HG03025 (cell line): ENCODE results near the gene XPO6.
"Not testable (repeated sequence)": the region's sequence is repeated elsewhere in the genome, so short reads cannot be mapped to it uniquely, and the experiment has no call there.

ENCODE experiments used
- ATAC-seq: cut with Tn5 transposase; IDR thresholded peaks from one replicate; pipeline ENCODE4 v1.9.1; 2021; ENCODE audit warnings: mild to moderate bottlenecking, moderate library complexity; ENCODE audit not compliant: unreplicated experiment, low FRiP score

The XPO6 gene

DNA sequence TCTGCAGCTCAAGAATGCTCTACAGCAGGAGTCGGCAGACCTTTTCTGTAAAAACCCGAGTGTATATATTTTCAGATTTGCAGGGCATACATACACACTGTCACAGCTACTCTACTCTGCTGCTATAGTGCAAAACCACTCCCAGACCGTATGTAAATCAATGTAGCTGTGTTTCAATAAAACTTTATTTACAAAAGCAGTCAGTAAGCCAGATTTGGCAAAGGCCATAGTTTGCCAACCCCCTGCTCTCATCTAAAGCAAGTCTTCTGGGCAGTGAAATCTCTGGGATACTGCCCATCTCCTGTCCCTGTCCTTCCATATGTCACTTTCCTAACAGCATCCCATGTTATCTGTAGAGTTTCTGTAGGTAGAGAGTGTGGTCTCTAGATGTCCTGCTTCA, 91.0 kb downstream of the XPO6 start:
- no peak for ATAC-seq

- ATAC-seq, result no peak
Observed at GRCh38 chr16:28118637-28119036, 93.1 kb downstream of the XPO6 start.

DNA sequence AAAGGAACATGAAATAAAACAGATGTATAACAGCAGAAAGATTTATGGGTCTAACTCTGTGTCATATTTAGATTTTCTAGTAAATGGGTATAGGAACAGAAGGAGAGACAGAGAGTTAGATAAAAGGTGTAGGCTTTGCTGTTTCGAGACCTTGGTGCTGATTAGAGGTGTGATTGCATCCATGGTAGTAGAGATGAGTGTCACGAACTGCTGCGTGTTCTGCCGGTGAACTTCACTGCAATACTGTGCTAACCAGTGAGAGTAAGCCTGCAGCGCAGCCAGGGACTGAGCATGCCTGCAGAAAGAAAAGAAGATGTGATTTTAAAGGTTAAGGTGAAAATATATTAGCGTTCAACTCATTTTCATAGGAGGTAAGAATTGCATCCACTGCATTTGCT, 94.6 kb downstream of the XPO6 start:
- no peak for ATAC-seq

- not testable (repeated sequence) for ATAC-seq
Observed at GRCh38 chr16:28115866-28116265, 95.9 kb downstream of the XPO6 start.

- ATAC-seq, result no peak
Observed at GRCh38 chr16:28112908-28113307, 98.9 kb downstream of the XPO6 start.

DNA sequence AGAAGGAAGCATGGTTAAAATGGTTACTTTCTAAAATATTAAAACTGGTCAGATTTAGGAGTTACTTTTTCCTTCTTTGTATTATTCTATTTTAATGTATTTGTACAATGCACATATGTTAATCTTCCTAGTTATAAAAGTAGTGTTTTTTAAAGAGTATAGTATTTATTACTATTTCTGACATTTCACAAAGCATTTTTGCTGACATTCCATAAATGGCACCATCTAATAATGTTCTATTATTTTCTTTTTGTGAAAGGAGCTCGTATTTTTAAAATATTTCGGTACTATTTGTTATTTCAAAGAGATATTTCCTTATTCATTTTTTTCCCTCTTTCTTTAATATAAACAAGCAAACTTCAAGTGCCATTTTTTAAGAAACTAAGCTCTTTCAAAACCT, 100.8 kb downstream of the XPO6 start:
- ATAC-seq, result no peak

DNA sequence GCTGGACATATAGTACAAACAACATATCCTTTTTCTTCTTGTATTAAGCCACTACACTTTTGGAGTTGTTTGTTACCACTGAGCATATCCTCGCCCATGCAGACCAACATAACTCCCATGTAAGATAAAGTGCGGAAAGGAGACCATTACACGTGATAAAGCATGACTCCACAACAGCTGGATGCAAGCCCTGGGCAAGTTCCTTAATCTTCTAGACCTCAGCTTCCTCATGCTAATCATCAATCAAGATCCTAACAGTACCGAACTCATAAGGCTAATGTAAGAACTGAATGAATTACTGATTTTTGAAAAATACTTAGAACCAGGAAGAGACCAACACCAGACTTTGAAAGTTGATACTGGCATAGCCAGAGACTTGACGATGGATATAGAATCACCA, 101.3 kb downstream of the XPO6 start:
- ATAC-seq, result no peak

DNA sequence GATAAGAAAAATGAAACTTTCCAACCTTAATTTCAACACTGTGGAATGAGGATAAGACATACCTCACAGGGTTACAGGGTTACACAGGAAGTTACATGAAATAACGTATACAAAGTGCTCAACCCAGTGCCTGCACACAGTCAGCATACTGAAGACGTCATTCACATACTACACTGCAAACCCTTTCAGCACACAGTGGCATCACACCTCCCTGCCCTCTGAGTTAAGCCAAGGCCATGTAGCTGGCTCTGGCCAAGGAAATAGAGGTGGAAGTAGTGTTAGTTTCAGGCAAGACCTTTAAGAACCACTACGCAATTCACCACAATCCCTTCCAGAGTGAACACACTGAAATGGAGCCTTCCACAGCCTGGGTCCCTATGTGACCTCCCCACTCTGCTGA, 101.7 kb downstream of the XPO6 start:
- ATAC-seq, result no peak

GRCh38 chr16:28108590-28109247, 103.0 kb downstream of the XPO6 start:
- no peak for ATAC-seq

DNA sequence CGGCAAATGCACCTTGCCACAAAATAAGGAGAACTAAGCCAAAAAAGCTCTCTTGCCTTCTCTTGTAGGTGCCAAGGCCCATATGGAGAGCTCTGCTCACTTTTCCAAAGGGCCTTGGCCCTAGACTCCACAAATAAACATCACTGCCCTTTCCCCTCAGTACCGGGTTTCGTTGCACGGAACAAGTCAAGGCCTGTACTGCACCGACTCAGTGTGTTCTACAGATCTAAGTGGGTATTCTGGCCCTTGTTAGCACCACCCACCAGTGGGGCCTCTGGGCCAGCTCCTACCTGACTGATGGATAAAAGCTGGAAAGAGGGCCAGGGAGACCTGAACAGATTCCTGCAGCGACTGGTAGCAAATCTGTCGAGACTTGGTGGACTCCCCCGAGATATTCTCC, 104.5 kb downstream of the XPO6 start:
- no peak for ATAC-seq

DNA sequence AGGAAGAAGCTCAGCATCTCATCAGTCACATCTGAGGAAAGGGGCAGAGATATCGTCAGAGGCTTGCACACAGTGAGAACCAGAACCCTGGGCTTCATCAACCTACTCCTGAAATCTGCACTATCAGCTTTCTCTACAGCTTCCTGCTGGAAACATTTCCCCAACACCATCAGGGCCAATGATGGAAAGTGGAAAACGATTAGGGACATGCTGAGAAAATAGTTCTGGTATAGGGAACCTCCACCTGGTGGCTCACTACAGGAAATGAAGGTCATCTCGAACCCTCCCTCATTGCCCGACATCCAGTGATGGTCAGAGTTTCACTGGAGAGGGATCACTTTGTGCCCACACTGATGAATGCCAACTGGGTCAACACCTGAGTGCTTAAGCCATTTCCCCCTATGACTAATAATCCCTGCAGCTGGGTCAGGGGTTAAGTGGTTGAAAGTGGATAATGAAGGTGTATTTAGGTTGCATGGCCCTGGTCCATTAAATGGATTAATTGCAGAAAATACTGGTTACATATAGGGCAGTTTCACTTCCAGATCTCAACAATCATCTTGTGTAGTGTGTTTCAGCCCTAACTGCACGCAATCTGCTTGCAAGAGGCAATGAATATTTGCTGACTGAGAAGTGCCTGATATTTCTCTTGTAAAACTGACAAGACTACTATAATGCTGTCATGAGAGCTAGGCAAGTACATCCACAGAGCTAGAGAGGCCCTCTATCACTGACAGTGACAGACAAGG, 105.1 kb downstream of the XPO6 start:
- ATAC-seq, result no peak

GRCh38 chr16:28105954-28106353, 105.8 kb downstream of the XPO6 start:
- ATAC-seq, result no peak

DNA sequence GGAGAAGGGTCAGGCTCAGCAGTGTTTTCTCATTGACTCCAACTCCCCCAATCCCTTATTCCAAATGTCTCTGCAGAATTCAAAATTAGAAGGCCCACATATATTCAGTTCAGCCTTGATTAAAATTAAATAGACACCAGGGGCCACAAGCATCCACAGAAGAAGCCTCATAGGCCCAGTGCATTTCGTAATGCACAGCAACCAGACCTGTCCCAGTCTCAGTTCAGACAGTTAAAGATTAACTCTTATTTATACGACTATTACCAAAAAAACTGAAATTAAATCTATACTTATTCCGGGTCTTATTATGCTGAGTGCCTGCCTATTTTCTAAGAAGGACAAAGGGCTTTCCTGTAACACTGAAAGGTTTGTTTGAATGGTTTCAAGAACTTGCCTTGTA, 106.5 kb downstream of the XPO6 start:
- ATAC-seq, result no peak

DNA sequence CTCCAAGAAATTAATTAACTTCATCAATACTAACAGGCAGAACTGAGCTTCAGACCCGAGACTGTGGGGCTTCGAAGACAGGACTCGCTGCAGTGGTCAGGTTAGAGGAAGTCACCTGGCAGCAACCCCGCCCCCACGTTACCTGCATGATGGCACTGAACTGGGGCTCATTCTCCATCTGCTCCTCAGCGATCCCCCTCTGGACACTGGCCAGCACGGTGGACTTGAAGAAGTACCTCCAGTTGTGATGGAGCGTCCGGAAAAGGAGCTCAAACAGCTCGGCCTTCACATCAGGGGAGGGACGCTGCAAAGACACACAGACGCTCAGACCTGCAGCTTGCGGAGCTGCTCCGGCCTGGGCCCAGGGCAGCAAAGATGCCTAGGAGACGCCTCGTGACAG, 107.4 kb downstream of the XPO6 start:
- no peak for ATAC-seq

DNA sequence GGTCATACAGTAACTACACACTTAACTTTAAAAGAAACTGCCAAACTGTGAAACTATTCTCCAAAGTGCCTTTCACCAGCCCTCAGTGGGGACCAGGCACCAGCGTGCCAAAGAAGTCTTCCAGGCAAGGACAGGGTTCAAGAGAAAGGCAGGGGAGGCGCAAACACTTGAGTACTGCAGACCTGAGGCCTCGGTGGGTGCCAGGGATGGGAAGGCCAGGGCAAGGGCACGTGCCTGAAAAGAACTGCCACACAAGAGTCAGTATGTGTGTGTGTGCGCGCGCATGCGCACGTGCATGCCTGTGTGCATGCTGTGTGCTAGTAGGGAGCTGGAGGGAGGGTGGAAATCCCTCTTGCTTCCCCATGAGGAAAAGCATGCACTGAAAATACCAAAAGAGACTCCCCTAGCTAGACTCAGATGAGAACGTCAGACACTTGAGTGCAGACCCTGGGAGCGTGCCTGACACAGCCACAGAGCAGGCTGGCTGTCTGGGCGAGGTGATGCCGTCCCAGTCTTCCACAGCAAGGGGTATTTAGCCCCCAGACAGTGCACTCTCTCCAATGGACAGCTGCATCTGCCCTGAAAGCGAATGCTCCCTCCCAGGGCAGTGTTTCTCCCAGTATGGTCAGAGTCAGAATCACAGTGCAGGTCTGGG, 108.1 kb downstream of the XPO6 start:
- no peak for ATAC-seq

DNA sequence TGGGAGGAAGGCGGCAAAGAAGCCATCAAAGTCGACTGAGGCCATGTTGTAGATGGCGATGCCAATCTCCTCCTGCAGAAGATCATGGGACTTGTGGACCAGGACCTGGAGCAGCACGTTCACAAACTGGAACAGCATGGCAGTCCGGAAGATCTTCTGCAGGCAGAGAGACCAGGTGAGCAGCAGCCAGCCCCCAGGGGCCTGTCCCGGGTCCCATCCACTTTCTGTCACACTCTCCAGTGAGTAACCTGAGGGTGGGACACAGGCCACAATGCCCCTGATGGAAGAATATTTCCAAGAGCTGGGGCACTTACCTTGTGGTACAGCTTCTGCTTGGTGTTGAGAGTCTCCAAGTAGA, 110.3 kb downstream of the XPO6 start:
- no peak for ATAC-seq

DNA sequence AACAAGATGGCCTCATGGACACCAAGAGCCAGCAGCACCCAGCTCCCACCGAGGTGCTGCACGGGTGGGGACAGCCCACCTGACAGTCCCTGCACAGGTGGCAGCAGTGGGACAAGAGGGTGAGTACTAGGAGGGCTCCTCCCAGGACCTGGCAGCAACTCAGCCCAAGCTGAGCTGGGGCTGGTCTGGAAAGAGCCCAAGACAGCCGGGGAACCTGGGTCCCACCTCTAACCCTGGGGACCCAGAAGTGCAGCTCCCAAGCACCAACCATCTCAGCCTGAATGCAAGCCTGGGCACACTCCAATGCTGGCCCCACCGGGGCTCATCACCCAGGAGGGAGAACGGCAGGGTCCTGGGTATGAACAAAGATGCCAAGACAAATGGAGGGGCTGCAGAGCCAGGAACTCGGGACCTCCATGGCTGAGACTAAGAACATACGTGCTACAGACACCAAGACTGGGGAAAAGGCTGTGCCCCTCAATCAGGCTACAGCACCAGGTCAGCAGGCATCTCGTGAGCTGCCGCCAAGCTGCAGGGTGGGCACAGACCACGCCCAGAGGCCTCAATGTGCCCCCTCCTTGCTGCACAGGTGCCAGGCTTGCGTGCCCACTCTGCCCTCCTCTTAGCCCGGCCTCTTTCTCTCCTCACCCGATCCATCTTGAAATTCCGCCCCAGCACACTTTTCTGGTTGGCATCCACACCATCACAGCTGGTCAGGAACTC, 110.8 kb downstream of the XPO6 start:
- ATAC-seq, result no peak

DNA sequence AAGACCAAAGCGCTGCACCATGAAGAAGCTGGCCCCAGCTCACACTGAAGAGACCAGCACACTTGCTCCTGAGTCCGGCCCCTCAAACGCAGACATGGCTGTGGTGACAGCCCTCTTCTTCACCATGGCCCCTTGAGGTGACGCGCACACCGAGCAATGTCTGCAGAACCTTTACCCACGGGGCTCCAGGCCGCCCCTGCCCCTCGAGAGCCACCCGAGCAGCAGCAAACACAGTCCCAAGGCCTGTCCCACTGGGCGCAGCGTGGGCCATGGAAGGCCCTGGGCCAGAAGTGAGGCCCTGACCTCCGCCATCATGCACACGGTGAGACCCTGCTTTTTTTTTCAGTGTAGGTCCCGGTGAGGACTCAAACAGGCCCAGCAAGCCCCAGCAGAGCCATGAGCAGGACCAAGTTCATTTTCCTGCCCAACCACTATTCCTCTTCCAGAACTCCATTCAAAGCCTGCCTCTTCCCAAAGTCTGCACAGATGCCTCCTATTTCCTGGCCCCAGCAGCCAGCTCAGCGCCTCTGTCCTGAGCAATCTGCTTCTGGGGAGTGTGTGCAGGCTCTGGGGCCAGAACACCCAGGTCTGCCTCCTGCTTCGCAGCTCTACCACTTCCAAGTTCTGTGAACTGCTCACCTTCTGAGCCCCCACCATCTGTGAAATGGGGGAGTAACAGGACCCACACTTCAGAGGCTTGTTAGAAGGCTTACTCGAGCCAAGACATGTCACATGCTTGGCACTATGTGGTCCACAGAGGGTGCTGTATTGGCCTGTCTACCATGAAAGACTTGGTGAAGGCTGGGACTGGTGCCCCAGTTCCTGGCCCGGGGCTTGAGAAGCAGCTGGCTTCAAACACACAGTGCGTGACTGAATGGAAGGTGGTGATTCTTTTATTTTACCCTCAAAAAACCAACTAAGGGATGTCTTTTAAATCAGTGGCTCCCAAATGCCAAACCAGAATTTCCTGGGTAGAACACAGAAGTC, 112.5 kb downstream of the XPO6 start:
- ATAC-seq, result no peak

DNA sequence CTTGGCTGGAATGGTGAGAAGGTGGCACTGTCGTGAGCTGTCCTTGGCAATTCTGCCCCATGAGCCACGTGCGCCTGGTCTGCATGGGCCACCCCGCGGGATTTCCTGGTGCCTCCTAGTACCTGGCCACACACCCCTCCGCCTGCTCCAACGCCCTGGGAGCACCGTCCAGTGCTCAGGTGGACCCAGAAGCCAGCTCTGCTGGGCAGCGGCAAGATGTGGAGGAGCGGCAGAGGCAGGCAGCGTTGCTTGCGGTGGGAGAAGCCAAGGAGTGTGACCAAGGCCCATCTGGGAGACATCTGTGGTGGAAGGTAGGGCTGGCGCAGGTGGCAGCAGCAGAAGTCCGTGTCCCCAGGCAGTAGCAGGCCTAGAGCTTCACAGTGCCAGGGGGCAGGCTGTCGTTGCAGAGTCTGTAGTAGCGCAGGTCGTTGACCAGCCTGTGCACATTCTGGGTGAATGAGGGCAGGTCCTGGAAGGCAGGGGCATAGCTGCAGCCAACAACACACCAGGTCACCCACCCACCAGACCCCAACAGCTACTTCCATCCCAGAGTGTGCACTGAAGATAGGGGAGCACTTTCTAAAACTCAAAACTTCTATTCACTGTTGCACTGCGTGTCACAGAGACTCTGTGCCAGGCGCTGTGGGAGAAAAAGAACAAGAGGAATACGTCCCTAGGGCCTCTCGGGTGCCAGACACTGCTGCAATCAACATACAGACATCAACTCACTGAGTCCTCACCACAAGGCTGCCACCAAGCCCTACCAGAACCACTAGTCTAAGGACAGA, 113.4 kb downstream of the XPO6 start:
- ATAC-seq, result no peak
